NK-92 treated with Interleukin-12 subunit alpha and Interleukin-12 subunit beta, amount 100 ng/mL, for 24 hours (cell line): ENCODE results near the gene MGAT5B.
"Not testable (repeated sequence)": the region's sequence is repeated elsewhere in the genome, so short reads cannot be mapped to it uniquely, and the experiment has no call there.

ENCODE experiments used
- DNase-seq: peaks from one replicate; lab custom pipeline; 2025; lab: John Stamatoyannopoulos, UW

The MGAT5B gene

DNA sequence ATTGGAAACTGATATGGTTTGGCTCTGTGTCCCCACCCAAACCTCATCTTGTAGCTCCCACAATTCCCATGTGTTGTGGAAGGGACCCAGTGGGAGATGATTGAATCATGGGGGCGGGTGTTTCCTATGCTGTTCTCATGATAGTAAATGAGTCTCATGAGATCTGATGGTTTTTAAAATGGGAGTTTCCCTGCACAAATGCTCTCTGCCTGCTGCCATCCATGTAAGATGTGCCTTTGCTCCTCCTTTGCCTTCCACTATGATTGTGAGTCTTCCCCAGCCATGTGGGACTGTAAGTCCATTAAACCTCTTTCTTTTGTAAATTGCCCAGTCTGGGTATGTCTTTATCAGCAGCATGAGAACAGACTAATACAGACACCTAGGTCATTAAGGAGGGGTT lies 109.8 kb downstream of the MGAT5B start:
- not testable (repeated sequence) for DNase-seq

DNA sequence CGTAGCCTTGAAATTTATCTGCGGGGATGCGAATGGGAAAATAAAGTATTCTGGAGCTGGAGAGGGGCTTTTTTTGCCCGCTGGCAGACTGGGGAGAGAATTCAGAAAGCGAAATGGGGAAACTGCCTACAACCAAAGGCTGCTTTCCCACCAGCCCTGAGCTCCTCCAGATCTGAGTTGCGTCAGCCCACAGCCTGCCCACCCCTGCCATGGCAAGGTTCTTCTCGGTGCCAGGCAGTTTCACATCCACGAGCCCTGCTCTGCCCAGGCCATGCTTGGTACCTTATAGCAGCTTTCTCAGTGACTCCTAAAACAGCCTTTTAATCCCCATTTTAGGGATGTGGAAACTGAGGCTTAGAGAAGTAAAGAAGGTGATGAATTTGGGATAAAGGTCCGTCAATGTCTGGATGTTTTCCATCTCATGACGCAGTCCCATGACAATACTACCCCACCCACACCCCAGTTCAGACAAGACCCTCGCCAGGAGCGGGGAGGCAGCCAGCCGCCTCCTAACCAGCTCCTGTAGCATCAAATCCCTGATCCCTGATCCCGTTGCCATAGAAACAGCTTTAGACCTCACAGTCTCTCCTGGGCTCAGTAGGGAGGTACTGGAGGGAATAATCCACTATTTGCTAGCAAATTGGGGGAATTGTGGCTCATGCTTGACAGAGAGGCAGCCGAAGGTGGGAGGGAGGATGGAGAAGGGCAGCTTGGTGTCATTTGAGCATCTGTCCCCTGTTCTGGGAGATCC lies 113.5 kb downstream of the MGAT5B start:
- no peak for DNase-seq

DNA sequence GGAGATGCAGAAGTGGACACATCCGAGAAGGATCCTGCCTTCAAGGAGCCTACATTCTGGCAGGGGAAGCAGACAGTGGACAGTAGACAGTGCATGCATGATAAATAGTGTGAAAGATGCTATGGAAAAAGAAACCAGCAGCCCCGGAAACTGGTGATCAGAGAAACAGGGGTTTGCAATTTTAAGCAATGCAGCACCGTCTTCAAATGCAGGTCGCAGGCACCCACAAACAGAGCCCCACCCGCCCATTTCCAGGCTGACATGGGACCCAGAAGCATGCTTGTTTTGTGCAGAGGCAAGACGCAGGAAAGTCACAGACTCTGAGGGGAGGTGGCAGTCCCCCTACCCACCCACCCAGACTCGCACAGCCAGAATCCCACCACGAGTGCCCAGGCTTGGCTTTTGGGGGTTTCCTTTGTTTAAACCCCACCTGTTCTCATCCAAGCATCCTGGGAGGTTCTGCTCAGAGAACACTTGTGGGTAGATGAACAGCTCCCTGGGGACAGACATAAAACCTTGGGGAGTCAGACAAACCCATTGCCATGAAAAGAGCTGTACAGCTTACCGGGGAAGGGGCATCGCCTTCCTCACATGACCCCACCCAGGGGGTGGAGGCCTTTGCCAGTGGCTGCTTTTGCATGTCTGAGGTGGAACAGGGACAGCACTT lies 114.3 kb downstream of the MGAT5B start:
- DNase-seq, result no peak

DNA sequence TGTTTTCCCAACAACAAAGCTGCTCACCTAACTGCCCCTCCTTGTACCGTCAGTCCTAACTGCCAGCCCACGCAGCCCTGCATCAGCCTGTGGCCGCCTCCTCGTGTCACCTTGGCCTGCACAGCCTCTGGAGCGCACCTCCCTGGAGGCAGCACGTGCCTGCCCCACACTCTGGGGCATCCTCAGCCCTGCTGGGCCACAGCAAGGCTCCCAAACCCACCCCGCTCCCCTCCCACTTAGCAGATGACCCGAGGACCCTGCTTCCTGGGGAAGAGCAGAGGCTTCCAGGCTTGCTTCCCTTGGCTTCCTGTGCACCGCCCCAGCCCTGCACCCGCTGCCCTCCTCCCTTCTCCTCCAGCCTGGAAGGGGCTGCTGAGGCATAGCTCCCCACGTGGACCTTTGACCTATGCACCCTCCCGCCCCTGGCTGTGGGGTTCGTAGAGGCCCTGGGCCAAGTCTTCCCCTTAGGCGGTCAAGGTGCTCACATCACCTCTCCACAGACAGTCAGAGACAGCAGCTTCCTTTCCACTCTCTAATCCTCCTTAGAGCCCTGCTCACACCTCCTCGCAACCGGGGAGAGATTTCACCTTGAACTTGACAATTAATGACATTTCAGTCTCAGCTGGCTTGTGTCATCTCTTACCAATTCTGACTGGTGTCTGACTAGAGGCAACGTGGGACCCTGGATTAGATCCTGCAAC lies 115.0 kb downstream of the MGAT5B start:
- no peak for DNase-seq

DNA sequence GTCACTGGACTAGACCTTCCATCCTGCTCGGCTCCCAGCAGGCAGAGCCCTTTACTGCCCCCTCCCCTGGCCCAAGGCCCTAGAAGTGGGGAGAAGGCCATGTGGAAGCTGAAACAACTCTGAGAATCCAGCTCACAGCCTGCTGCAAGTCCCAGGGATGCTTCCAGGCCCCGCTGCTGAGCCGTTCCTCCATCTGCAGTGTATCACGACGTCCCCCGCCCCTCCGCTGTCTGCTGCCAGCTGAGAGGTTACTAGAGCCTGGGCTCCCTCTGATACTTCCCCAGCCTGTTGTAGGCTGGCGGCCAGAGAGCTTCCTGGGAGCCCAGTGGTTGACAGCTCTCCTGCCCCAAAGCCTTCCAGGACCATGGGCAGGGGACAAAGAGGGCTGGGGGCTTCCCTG lies 118.2 kb downstream of the MGAT5B start:
- DNase-seq, result no peak

DNA sequence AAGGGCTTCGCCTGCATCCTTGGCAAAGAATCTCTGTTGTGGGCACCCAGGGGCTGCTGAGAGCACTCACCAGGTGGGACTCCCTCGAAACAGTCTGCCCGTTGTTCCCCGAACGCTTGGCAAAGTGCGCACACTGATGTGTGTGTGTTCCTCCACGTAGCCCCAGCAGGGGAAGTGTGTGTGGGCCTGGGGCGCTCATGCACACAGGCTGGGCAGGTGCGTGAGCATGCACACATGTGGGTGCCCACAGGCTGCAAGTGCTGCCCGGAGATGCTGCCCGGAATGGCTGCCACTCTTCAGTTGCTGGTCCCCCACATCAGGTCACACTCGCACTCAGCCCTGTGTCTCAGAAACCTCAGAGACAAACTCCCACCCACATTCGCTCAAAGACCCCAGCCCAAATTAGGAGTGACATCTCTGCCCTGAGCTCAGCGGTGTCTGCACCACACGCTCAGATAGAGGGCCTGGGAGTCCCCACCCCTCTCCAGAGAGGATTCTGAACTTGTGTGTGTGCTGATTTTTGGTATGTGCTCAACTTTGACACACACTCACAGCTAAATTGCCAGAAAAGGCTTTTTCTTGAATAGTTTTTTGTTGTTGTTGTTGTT lies 119.4 kb downstream of the MGAT5B start:
- no peak for DNase-seq

DNA sequence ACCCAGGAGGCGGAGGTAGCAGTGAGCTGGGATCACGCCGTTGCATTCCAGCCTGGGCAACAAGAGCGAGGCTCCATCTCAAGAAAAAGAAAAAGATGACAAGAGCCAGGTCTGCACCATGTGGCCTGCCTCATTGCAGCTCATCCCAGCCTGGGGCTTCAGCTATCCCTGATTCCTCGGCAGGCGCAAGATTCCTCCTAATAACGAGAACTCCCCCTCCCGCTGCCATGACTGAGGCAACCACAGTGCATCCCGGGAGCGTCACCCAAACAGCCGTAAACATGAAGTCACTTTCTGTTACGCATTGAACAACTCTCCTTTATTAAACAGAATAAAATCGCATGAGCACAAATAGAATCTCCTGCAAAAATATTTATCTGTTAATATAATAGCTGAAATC lies 120.6 kb downstream of the MGAT5B start:
- DNase-seq, result no peak

DNA sequence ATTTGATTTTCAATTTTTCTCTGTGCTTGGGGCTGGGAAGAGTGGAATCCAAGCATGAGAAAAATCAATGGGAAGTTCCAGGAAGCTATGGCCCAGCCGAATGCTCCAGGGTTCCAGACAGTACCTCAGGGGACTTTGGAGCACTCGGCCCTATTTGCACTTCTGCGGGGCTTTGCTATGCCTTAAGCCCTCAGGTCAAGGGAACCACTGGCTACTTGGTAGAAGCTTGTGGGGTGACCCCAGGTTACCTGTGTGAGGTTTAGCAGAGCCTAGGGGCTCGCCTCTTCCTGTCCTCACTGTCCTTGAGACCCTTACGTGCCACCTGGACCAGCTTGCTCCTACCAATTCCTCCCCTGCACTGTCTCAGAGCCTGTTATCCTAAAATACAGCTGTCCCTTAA lies 121.3 kb downstream of the MGAT5B start:
- DNase-seq, result no peak

DNA sequence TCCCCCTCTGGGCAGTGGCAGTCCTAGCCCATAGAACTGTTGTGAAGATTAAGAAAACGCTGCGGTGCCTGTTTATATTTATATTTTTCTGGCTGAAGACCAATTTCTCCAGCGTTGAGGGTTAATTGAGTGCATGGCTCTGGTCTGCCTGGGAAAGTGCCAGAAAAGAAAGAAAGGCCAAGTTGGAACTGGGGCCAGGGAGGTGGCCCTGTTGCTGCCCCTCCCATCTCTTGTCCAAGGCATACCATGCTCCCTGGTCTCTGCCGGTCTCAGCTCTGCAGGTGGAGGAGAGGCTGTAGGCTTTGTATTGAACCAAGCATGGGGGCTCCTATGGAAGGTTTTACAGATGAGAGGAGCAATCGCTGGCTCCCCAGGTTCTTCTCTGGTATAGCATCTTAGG lies 124.7 kb downstream of the MGAT5B start:
- DNase-seq, result no peak

DNA sequence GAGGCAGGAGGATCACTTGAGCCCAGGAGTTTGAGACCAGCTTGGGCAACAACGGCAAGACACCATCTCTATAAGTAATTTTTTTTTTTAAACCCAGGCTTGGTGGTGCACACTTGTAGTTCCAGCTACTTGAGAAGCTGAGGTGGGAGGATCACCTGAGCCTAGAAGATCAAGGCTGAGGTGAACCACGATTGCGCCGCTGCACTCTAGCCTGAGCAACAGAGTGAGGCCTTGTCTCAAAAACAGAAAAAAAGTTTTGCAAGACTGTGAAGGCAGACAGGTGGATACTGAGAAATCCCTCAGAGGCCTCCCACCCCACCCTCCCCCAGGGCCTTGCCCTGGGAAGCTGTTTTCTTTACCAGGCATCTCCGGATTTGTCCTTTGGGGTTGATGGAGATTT lies 125.4 kb downstream of the MGAT5B start:
- DNase-seq, result no peak

DNA sequence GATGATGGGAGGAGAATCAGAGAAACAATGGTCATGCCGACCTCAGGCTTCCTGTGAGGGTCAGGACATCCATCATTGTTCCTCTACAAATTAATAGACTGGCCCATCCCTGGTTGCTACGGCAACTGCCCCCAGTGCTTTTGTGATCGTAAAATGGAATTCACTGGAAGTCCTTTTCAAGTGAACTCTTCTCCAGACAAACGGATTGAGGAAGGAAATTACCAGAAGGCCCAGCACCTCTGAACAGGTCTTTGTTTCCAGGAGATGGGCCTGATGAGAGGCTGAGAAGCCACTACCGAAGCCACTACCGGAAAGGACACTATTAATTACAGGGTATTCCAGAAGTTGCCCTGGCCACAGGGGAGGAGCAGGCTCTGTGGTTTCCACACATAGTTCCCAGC lies 126.0 kb downstream of the MGAT5B start:
- DNase-seq, result no peak

DNA sequence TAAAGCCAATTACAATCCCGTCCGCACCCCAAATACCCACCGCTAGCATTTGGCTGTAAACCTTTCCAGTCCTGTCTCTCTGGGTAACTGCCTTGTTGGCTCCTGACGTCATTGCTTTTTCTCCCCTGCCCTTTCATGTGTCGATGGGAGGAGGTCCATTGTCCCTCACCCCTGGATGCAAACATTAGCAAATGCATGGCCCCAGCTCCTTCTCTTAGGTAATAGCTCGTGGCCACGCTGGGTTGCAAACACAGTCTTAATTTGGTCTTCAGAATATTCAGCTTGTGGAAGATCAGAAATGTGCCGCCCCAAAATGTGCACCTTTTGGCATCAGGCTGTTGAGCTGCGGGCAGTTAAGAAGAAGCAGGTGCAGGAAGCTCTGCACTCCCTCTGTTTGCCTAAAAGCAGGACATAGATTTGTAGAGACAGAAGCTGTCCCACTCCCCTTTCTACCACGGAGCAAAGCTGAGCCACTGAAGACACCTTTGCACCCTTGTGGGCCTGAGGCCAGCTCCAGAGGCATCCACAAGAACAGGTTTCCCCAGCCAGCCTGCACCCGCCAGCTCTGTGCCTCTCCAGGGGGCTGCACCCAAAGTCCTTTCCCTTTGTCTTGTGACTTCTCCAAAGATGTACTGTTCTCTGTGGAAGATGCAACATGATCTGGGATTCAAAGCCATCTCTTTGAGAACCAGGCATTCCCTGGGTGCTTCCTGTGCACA lies 127.3 kb downstream of the MGAT5B start:
- DNase-seq, result no peak

DNA sequence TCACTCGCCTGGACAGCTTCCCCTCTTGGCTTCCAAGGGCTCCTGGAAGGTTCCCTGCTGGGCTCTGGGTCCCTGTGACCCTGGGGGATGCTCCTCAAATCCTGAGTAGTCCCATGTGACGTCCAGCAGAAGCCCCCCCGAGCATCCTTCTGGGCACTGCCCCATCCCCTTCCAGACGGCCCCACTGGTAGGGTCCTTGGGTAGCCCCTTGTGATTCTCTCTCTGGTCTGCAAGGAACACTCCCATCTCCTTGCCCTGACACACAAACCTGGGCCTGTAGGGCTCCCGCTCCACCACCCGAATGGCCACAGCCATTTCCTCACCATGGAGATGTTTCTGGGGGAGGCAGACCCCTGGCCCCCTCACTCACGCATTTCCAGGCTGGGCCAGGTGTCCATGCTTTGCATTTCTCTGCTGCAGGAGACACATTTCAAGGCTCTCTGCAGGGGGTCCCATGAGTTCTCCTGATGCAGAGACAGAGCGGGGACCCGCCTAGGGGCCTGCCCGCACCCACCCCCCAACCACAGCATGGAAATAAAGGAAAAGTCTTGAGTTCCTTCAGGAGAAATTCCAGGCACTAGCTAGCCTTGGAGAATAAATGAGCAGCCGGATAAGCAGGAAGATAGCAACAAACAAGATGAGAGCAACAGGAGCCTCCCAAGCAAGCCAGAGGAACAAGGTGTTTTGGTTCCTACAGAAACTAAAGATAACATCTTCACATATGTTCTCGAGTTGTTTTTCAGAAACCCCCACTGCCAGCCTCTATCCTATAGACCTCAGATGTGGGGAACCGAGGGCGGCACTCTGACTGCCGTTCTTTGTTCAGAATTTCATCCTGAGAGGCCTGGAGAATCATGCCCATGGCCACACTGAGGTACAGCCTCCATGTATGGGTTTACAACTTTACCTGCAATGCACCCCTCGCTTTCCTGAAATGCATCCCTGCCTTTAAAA lies 128.8 kb downstream of the MGAT5B start:
- no peak for DNase-seq

DNA sequence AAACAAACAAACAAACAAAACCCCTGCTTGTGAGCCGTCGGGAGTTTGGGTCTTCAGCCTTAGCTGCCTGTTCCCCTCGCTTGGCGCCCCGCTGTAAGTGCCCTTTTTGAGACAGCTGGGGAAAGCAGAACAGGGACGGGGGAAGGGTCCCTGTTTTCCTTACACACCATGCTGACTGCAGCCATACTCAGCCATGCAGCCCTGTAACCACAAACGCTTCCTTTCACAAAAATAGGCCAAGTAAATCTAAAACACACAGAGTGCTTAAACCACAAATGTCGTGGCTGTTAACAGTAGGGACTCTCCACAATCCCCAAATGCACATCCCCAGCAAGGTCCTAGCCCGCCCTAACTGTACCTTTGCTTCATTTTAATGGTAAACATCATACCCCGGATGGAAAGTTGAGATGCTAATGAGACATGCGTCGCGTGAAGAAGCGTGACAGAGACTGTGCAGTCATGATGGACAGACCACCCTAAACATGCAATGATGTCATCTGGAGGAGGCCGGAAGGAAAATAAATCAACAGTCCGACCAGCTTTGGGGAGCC lies 129.9 kb downstream of the MGAT5B start:
- peak; percentile 19 for DNase-seq

DNA sequence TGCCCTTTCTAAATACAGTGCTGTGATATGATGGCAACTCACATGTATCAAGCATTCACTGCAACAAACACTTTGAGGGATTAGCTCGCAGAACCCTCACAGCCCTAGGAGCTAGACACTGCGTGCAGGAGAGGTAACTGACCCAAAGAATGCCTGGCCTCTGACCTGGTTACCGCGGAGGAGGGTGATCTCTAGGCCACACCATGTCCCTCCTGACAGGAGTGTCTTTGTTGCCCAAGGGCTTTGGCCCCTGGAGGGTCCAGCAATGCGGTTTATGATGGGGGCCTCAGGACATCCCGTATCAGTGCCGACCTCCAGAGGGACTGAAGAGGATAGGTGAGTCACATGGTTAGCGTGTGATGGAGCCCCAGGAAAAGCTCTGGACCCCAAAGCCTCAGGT lies 130.6 kb downstream of the MGAT5B start:
- no peak for DNase-seq
